Stimulated activated CD8-positive, alpha-beta memory T cell treated with anti-CD3 and anti-CD28 coated beads, Interleukin-7, amount 100 ng/mL, for 1 hour (primary cell): ENCODE measurements around the gene CPEB1.
"Not testable (repeated sequence)": the region's sequence is repeated elsewhere in the genome, so short reads cannot be mapped to it uniquely, and the experiment has no call there.

Experiments used
- DNase-seq, 2 donors: peaks; one replicate each; pipeline ENCODE4 v3.0.0-alpha.2; 2020; ENCODE audit warnings: low read depth in 2 of 2

The CPEB1 gene

DNA sequence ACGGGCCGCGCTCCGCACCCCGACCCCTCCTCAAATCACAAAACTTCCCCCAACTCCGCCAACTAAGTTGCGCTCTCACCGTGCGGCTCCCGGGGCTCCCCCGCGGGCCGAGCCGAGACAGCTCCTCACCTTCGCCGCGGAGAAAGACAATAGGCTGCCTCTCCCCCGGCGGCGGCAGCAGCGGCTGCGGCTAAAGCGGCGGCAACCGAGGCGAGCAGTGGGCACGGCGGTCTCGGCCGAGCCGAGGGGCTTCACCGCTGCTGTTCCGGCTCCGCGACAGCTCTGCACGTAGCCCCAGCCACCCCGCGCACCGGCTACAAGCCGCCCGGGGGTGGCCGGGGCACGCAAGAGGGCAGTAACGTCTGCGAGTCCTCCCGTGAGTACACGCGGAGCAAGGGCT, 133.6 kb downstream of the CPEB1 start:
- not testable (repeated sequence) for DNase-seq

DNA sequence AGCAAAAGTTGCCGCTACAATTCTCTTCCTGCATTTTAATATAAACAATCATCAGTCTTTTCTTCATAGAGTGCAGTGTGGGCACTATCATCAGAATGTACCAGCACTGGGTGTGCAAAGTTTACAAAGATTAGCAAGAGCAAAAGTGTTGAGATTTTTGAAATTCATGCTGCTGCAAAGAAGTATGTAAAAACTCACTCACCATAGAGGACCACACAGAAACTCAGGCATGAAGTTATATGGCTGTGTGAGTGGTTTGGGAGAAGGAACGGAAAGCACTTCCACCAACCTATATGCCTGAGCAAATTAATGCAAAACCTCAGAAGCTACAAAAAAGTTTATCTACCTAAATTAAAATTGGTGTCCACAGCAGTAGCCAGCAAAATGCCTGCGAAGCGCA, 139.5 kb downstream of the CPEB1 start:
- DNase-seq: not testable (repeated sequence)

DNA sequence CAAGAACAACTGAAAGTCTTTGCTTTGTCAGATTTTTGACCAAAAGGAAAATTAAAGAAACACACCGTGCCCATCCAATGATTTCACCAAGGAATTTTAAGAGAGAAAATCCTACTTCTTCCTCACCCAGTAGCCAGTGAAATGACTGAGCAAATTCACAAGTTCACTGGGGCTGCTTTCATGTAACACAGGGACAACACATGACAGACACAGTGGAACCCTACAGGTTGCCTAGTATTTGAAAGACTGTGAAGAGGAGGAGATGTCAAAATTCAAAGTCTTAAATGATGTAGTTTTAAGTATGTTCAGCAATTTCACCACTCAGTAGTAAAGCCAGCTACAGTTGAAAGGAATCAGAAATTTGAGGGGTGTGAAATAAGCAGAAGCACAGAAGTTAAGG, 140.1 kb downstream of the CPEB1 start:
- DNase-seq: not testable (repeated sequence)

DNA sequence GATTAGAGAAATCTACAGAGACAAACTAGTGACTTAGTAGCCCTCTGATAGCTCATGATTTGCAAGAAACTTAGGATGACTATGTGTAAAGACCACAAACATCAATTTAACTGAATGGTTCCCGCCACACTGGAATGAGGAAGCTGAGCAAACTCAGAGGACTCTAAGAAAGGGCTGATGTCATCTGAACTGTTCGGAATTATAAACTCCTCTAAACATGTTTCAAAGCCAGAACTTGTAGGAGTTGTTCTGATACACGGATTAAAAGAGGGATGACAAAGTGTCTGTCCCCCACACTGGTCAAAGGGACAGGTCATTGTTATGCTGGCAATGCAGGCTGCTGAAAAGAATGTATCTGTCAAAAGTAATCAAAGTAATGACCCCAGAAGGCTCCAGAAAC, 141.3 kb downstream of the CPEB1 start:
- DNase-seq: not testable (repeated sequence)

DNA sequence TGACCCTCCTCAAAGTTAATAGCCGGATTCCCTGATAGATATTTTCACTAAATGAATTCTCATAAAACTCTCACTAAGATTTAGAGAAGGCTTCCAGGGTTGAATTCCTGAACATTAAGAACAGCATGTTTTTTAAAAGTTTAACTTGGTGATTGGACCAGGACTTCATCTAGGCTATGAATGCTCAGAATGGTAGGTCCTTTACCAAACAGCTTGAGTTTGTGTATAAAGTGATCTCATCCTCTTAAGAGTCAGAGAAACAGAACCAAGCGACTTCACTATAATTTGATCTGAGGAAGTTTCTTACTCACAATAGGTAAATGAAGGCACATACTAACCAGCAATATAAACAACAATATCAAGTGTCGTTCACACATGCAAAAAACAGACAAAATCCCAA, 143.1 kb downstream of the CPEB1 start:
- not testable (repeated sequence) for DNase-seq

DNA sequence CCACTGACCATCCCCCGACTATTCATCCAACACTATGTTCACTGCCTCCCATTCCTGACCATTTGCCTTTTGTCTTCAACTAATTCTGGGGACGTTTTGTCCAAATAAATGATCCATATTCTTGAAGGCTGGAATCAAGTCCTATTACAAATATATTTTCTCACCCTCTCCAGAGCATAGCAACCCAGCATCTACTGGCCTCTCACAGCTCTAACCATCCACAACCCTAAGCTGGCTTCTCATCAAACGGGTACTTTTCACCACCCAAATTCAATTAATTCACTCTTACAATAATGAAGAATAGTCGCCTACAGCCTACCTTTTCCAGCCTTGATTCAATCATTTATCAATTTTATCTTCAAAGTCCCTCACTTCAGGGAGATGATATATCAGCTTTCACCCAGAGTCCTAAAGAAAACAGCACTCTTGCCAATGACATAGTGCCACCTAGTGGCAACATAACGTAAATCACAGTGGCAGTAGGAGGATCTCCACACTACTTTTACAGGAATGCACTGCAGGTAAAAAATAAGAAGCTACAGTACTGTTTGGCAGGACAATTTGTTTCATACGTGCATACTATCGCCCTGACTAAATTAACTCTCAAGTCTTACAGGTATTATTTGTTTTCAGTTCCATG, 144.3 kb downstream of the CPEB1 start:
- not testable (repeated sequence) for DNase-seq

DNA sequence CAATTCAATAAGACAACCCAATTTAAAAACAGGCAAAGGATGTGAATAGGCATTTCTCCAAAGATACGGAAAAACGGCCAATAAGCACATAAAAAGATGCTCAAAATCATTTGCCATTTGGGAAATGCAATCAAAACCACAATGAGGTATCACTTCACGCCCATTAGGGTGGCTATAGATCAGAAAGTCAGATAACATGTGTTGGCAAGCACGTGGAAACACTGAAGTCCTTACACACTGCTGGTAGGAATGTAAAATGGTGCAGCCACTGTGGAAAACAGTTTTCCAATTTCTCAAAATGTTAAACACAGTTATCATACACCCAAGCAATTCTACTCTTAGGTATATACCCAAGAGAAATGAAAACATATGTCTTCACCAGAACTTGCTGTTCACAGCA, 146.4 kb downstream of the CPEB1 start:
- not testable (repeated sequence) for DNase-seq

DNA sequence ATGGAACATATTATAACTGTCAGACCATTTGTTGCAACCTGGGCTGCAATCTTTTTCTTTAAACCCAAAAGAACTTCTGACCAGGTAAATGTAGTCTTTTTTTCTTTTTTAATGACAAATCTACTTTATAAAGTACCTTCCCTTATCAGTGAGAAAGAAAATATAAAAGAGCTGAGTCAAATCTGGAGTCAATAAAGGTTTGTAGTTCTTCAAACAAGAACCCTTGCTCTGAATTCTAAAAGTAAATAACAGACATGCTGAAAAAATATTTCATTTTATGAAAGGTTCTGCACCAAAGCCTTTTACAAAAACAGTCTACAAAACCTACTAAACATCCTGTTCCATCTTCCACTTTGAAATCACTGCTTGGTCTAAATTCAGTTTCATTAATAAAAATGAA, 149.2 kb downstream of the CPEB1 start:
- not testable (repeated sequence) for DNase-seq
